GM06990 (cell line): ENCODE data around the gene FAM120B.

Experiments
- DNase-seq: peaks from one replicate; pipeline ENCODE4 v3.0.0-alpha.2; 2011; ENCODE audit not compliant: insufficient read length; ENCODE audit errors: extremely low read depth
- H3K27me3 ChIP-seq: replicated peaks from 2 replicates; pipeline ENCODE4 v1.6.0; 2011; ENCODE audit warnings: low read length; ENCODE audit not compliant: control insufficient read depth, insufficient read depth
- H3K36me3 ChIP-seq: 2 replicates; pipeline ENCODE4 v1.5.1; 2011; ENCODE audit warnings: low read length; ENCODE audit not compliant: control insufficient read depth, insufficient read depth
- H3K4me3 ChIP-seq: replicated peaks from 2 replicates; pipeline ENCODE4 v1.5.1; 2011; ENCODE audit warnings: low read depth, mild to moderate bottlenecking, control low read depth, low read length
- CTCF ChIP-seq: IDR thresholded peaks from 2 replicates; pipeline ENCODE4 v1.5.1; 2011; ENCODE audit warnings: low read length, control low read depth, mild to moderate bottlenecking, inconsistent platforms; ENCODE audit not compliant: insufficient read depth, poor library complexity, severe bottlenecking

FAM120B gene

GRCh38 chr6:170438402-170438753, 131.8 kb downstream of the FAM120B start:
- no peaks in the 10 kb centered on the region for H3K36me3 ChIP-seq
- TF ChIP-seq CTCF, result no peak
- H3K27me3 ChIP-seq, result no peaks in the 10 kb centered on the region; the same call in 1 of the 2 replicates
- DNase-seq, result no peak
- H3K4me3 ChIP-seq, result no peak overlapping the region

DNA sequence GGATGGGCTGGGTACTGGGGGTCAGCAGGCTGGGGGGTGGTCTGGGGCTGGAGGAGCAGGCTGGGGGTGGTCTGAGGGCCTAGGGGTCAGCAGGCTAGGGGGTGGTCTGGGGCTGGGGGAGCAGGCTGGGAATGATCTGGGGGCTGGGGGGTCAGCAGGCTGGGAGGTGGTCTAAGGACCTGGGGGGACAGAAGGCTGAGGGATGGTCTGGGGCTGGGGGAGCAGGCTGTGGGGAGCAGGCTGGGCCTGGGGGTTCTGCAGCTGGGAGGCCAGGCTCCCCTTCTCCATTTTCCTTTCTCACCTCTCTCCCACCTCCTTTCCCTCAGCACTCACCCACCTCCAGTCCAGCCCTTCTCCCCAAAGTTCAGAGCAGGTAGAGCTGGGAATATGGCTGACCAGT, 132.3 kb downstream of the FAM120B start:
- no peak overlapping the region for H3K4me3 ChIP-seq
- DNase-seq, result no peak
- H3K27me3 ChIP-seq, result no peaks in the 10 kb centered on the region; the same call in 1 of the 2 replicates
- no peaks in the 10 kb centered on the region for H3K36me3 ChIP-seq
- no peak for TF ChIP-seq CTCF

DNA sequence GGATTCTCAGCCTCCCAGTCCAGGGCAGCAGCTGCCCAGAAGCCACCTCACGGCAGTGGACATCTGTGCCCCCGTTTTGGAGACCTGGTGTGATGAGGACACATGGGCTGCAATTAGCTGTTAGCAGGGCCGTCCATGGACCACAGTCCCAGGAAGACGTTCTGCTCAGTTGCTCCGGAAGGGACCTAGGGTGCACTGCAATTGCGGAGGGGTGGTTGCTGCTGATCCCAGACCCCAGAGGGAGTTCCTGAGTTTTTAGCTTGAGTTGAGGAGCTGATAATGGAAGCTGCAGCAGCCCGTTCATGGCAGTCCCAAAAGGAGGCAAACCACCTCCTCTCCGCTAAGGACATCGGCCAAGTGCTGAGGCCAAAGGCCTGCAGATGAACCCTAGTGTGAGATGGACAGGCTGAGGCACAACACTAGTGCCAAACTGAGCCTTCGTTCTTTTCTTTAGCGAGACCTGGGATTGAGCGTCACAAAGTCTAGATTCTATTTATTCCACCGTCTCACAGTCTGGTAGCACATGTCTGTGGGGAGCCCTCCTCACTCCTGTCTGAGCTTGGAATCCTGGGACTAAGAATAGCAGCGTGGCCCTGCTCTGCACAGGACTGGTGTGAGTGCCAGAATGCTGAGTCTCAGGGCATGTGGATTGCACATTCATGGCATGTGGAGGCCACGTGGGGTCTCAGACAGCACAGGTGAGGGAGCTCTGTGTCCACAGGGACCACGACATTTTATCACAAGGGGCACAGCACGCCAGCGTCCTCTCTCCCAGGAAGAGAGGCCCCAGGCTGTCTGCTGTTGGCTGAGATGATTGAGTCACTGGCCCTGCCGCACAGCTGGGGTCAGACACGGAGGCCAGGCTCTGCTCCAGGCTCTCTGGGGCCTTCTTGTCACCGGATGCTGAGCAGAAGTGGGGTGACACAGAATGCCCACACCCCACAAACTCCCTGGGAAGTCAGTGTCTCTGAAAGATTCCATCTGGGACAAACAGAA, 133.1 kb downstream of the FAM120B start:
- no peak for TF ChIP-seq CTCF
- no peak for DNase-seq

DNA sequence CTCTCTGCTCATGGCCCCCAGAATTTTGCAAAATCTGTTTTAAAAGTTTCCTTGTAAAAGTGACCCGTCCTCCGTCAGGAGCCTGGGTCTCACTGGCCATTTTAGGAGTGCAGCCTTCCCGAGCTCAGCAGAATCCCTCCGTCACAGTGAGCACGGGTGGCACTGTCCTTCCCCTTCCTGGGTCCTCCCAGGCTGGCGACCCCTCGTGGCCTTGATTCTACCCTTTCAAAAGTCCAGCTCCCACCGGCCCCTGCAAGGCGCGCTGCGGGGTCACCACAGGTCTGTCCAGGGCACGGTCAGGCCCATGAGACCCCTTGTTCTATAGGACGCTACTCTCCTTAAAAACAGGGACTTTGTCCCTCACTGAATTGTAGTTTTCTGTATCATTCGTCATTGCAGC, 133.9 kb downstream of the FAM120B start:
- Histone ChIP-seq H3K27me3 (no peaks in the 10 kb centered on the region; the same call in 1 of the 2 replicates), H3K4me3 (no peak overlapping the region), H3K36me3 (no peaks in the 10 kb centered on the region)
- TF ChIP-seq CTCF, result no peak
- DNase-seq, result no peak

More for the DNA sequence above, 133.1 kb downstream of the FAM120B start:
- Histone ChIP-seq H3K27me3 (no peaks in the 10 kb centered on the region; the same call in 1 of the 2 replicates), H3K36me3 (no peaks in the 10 kb centered on the region), H3K4me3 (no peak overlapping the region)

DNA sequence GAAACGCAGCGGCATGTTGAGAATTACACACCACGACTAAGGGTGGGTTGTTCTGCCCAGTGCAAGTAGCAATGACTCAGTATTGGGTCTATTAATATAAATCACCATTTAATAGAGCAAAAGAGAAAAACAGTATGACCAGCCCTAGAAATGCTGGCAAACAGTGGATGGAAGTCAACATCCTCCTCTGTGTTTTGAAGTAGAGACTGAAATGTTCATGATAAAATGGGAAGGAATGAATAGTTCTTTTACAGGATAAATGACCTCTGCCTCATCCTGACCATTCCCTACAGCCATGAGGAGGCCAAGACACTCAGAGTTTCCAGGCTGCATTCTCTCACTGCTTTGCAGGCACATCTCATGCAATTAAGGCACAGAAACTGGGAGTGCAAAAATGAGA, 134.8 kb downstream of the FAM120B start:
- Histone ChIP-seq H3K36me3 (no peaks in the 10 kb centered on the region), H3K4me3 (no peak overlapping the region), H3K27me3 (no peaks in the 10 kb centered on the region; the same call in 1 of the 2 replicates)
- no peak for TF ChIP-seq CTCF
- no peak for DNase-seq
